K562 (cell line): ENCODE data around the gene POLD1. TPM values are rescaled to one million over a fixed set of nuclear protein-coding genes. Genes with fewer than 3 reads are reported as not detected.

Source experiments
- ATAC-seq: fragments of 200-7000 bp; cut with Tn5 transposase; 3 replicates; pipeline ENCODE4 v1.9.1; 2020; ENCODE audit warnings: moderate library complexity
- BruUV-seq: library from RNA; stranded (reverse); fragments of 400-500 nt; replicated peaks from 2 replicates; lab custom pipeline; 2021; lab: Mats Ljungman, UMichigan
- CTCF ChIA-PET: fragments of 300-600 bp; formaldehyde crosslinking; extraction: SDS; loops from one replicate; lab custom pipeline; 2021; ENCODE audit warnings: low intra/inter-chr PET ratio; lab: Yijun Ruan, JAX
- POLR2A ChIA-PET: fragments of 300-600, 350-650 bp; sonication (Branson Sonifier 250); formaldehyde crosslinking; extraction: SDS; loops from one replicate; lab custom pipeline; 2021; ENCODE audit warnings: antibody characterized with exemption, inconsistent platforms; lab: Yijun Ruan, JAX
- DNase-seq, 4 experiments: peaks; one replicate each; pipeline versions ENCODE4 v3.0.0 to v3.0.0-alpha.2; 2011 to 2018; ENCODE audit warnings: low spot score in 3 of 4, mixed read lengths in 3 of 4; ENCODE audit errors: extremely low read depth in 1 of 4
- FAIRE-seq: peaks from 2 replicates; lab custom pipeline; 2011; peaks lifted over from hg19 to GRCh38; lab: Jason Lieb, UNC
- H2AFZ ChIP-seq: 2 replicates; pipeline ENCODE4 v1.6.0; 2011; ENCODE audit warnings: low read depth, low read length, control low read depth, inconsistent platforms
- H3K27ac ChIP-seq: fragments of 200-600 bp; 3 replicates; pipeline ENCODE4 v1.8.0; 2011; ENCODE audit warnings: low read depth, mild to moderate bottlenecking, control low read depth, inconsistent platforms, low read length, moderate library complexity, mixed read lengths; ENCODE audit errors: extremely low read depth
- H3K27me3 ChIP-seq, 2 experiments: fragments of 300-600 bp in 1 of 2; 2 replicates in 1 of 2; 3 replicates in 1 of 2; pipeline versions ENCODE4 v1.6.0 to v1.8.0; 2011; ENCODE audit warnings: inconsistent platforms in 2 of 2, low read length in 2 of 2, mild to moderate bottlenecking in 1 of 2, mixed read lengths in 1 of 2, moderate library complexity in 1 of 2; ENCODE audit not compliant: control insufficient read depth in 2 of 2, insufficient read depth in 2 of 2
- H3K36me3 ChIP-seq: fragments of 300-600 bp; 3 replicates; pipeline ENCODE4 v1.8.0; 2011; ENCODE audit warnings: mild to moderate bottlenecking, low read length, inconsistent platforms; ENCODE audit not compliant: control insufficient read depth, insufficient read depth
- H3K4me1 ChIP-seq, 2 experiments: fragments of 200-600 bp in 1 of 2; replicated peaks in 1 of 2; 2 replicates in 1 of 2; 3 replicates in 1 of 2; pipeline versions ENCODE4 v1.5.1 to v1.8.0; 2011; ENCODE audit warnings: inconsistent platforms in 2 of 2, low read length in 2 of 2, mild to moderate bottlenecking in 1 of 2, mixed read lengths in 1 of 2, moderate library complexity in 1 of 2; ENCODE audit not compliant: control insufficient read depth in 2 of 2, insufficient read depth in 2 of 2
- H3K4me2 ChIP-seq: 2 replicates; pipeline ENCODE4 v1.6.1; 2011; ENCODE audit warnings: low read length, control low read depth, inconsistent platforms, mixed read lengths; ENCODE audit not compliant: insufficient read depth
- H3K4me3 ChIP-seq: fragments of 200-600 bp; sonication (generic), shearing (Covaris generic); 2 replicates; pipeline ENCODE4 v1.5.1; 2016; ENCODE audit warnings: control low read depth, inconsistent platforms
- H3K79me2 ChIP-seq: fragments of 200-600 bp; 3 replicates; pipeline ENCODE4 v1.8.0; 2011; ENCODE audit warnings: low read length, inconsistent platforms; ENCODE audit not compliant: control insufficient read depth, insufficient read depth
- H3K9ac ChIP-seq, 2 experiments: 2 replicates each; pipeline versions ENCODE4 v1.6.0 to v1.6.1; 2011; ENCODE audit warnings: low read depth in 2 of 2, low read length in 2 of 2, control low read depth in 1 of 2, inconsistent platforms in 1 of 2, mild to moderate bottlenecking in 1 of 2, mixed read lengths in 1 of 2; ENCODE audit not compliant: insufficient read depth in 1 of 2
- H3K9me1 ChIP-seq: one replicate; pipeline ENCODE4 v1.6.0; 2011; ENCODE audit warnings: inconsistent platforms, mild to moderate bottlenecking, low read length, moderate library complexity; ENCODE audit not compliant: control insufficient read depth, insufficient read depth
- H3K9me3 ChIP-seq: replicated peaks from 2 replicates; pipeline ENCODE4 v1.5.1; 2011; ENCODE audit warnings: low read depth, low read length, inconsistent platforms; ENCODE audit not compliant: control insufficient read depth, insufficient read depth
- H4K20me1 ChIP-seq: replicated peaks from 2 replicates; pipeline ENCODE4 v1.6.1; 2011; ENCODE audit warnings: low read length, inconsistent platforms, mixed read lengths; ENCODE audit not compliant: control insufficient read depth, insufficient read depth
- ARID2 ChIP-seq: fragments of 450-650 bp; IDR thresholded peaks from 2 replicates; pipeline ENCODE4 v1.6.1; 2017; ENCODE audit warnings: antibody characterized with exemption, mild to moderate bottlenecking
- CHD4 ChIP-seq: fragments of 200-600 bp; sonication (generic); IDR thresholded peaks from 3 replicates; pipeline ENCODE4 v1.6.1; 2012; ENCODE audit warnings: low read depth, mild to moderate bottlenecking, mixed read lengths, low read length, inconsistent platforms; ENCODE audit not compliant: insufficient read depth, insufficient replicate concordance, poor library complexity, severe bottlenecking
- E2F1 ChIP-seq: sonication (generic); formaldehyde crosslinking; IDR thresholded peaks from 2 replicates; pipeline ENCODE4 v1.8.1; 2023; ENCODE audit warnings: mild to moderate bottlenecking, missing genetic modification reagents, moderate library complexity
- EGR1 ChIP-seq: fragments of 450-650 bp; conservative IDR thresholded peaks from 2 replicates; pipeline ENCODE4 v1.6.1; 2017; ENCODE audit warnings: mild to moderate bottlenecking
- ESRRA ChIP-seq: fragments of 450-650 bp; IDR thresholded peaks from 2 replicates; pipeline ENCODE4 v1.6.1; 2014; ENCODE audit warnings: low read depth, mild to moderate bottlenecking, moderate library complexity, borderline replicate concordance
- ETV1 ChIP-seq: fragments of 450-650 bp; conservative IDR thresholded peaks from 2 replicates; pipeline ENCODE4 v1.6.1; 2016; ENCODE audit warnings: missing genetic modification characterization, control low read depth, low read depth, missing compliant biosample characterization
- HDGF ChIP-seq: fragments of 450-650 bp; IDR thresholded peaks from 2 replicates; pipeline ENCODE4 v1.6.1; 2016
- NCOA2 ChIP-seq, 2 experiments: fragments of 450-650 bp; IDR thresholded peaks; 2 replicates each; pipeline ENCODE4 v1.6.1; 2018; ENCODE audit warnings: mild to moderate bottlenecking in 2 of 2, moderate library complexity in 1 of 2; ENCODE audit not compliant: partially characterized antibody in 2 of 2
- NR2C1 ChIP-seq, 2 experiments: fragments of 450-650 bp; IDR thresholded peaks; 2 replicates each; pipeline ENCODE4 v1.6.1; 2017; ENCODE audit warnings: mild to moderate bottlenecking in 2 of 2, antibody characterized with exemption in 1 of 2, inconsistent platforms in 1 of 2, missing compliant biosample characterization in 1 of 2, missing genetic modification characterization in 1 of 2
- RBM14 ChIP-seq: fragments of 200-400 bp; formaldehyde crosslinking; IDR thresholded peaks from 2 replicates; pipeline ENCODE4 v1.6.1; 2018; ENCODE audit warnings: low read depth, mild to moderate bottlenecking, low read length, moderate library complexity, borderline replicate concordance; ENCODE audit not compliant: insufficient read depth
- RFX7 ChIP-seq: fragments of 250-450 bp; sonication (Bioruptor Pico); IDR thresholded peaks from 2 replicates; pipeline ENCODE4 v1.5.1; 2021; ENCODE audit warnings: mild to moderate bottlenecking
- ZBTB9 ChIP-seq: fragments of 450-650 bp; formaldehyde crosslinking; IDR thresholded peaks from 2 replicates; pipeline ENCODE4 v1.4.0; 2020; ENCODE audit warnings: mild to moderate bottlenecking, moderate library complexity
- ZC3H4 ChIP-seq: sonication (generic); formaldehyde crosslinking; IDR thresholded peaks from 2 replicates; pipeline ENCODE4 v1.9.0; 2021; ENCODE audit warnings: missing genetic modification reagents, borderline replicate concordance
- ZNF184 ChIP-seq: sonication (generic); formaldehyde crosslinking; IDR thresholded peaks from 2 replicates; pipeline ENCODE4 v1.5.0; 2020; ENCODE audit warnings: missing genetic modification reagents
- ZNF444 ChIP-seq: fragments of 250-450 bp; sonication (Bioruptor Pico); IDR thresholded peaks from 2 replicates; pipeline ENCODE4 v1.4.0; 2020; ENCODE audit warnings: mild to moderate bottlenecking, moderate library complexity
- ZNF518B ChIP-seq: fragments of 250-450 bp; sonication (Bioruptor Pico); IDR thresholded peaks from 2 replicates; pipeline ENCODE4 v1.5.0; 2021; ENCODE audit warnings: mild to moderate bottlenecking, moderate library complexity
- ZNF717 ChIP-seq: fragments of 250-450 bp; sonication (Bioruptor Pico); IDR thresholded peaks from 2 replicates; pipeline ENCODE4 v1.5.0; 2021
- WGBS: fragments of 100-300 bp; shearing (Covaris generic); methylation state at CpG from one replicate; pipeline ENCODE4 v1.1.6; 2016; ENCODE audit warnings: low coverage, mixed read lengths; ENCODE audit not compliant: insufficient coverage; ENCODE audit errors: missing lambda C conversion rate; 5-methylcytosine and 5-hydroxymethylcytosine counted together
- in situ Hi-C: fragments of 300-500 bp; cut with MboI; formaldehyde crosslinking; loops from 4 replicates; pipeline ENCODE4 v1.15.0; 2018; ENCODE audit warnings: inconsistent platforms, mixed read lengths
- intact Hi-C: fragments of 100-400 bp; cut with micrococcal nuclease; formaldehyde crosslinking; loops from 2 replicates; pipeline ENCODE4 v1.14.2; 2022
- polyA plus RNA-seq, 8 experiments: library from polyadenylated mRNA; depleted of rRNA in 4 of 8; stranded (reverse) in 5 of 8; unstranded in 3 of 8; fragments of >200 nt; fragmentation: Nextera tagmentation in 2 of 8; fragmentation: Illumina TruSeq in 1 of 8; extraction: Ambion mirVana in 2 of 8; extraction: Trizol in 1 of 8; gene quantifications; 2 replicates each; pipeline versions ENCODE4 v1.2.1 to v1.2.3, GENCODE V29; 2011 to 2014; ENCODE audit warnings: inconsistent platforms in 1 of 8, missing spikeins in 1 of 8
- total RNA-seq, 7 experiments: library from RNA; depleted of rRNA in 6 of 7; stranded (reverse); fragments of >200 nt in 6 of 7; fragmentation: Illumina TruSeq in 2 of 7; extraction: Trizol in 2 of 7; gene quantifications; 2 replicates each; pipeline versions ENCODE4 v1.2.1 to v1.2.3, GENCODE V29; 2011 to 2021; ENCODE audit warnings: low replicate concordance in 1 of 7

The POLD1 gene
- total and polyA plus RNA-seq, 9 of the 15 experiments (the other 6 are each of a cell fraction or from before 2014, with no cell fraction given), result 1.3 to 312 (median 47.8) TPM

GRCh38 chr19:50406156-50406820, 22.1 kb downstream of the POLD1 start:
- Histone ChIP-seq H3K4me2 (no peak overlapping the region), H3K9me3 (no peaks in the 10 kb centered on the region), H4K20me1 (no peaks in the 10 kb centered on the region), H2AFZ (no peak overlapping the region), H3K27ac (no peak overlapping the region), H3K9ac (no peak overlapping the region; a peak in 1 of 4 replicates), H3K9me1 (no peaks in the 10 kb centered on the region), H3K4me3 (no peak overlapping the region), H3K27me3 (no peaks in the 10 kb centered on the region), H3K79me2 (no peaks in the 10 kb centered on the region), H3K36me3 (peaks cover 86% of the 10 kb centered on the region; the same call in 2 of the 3 replicates), H3K4me1 (peaks cover 0 to 20% of the 10 kb centered on the region in 2 experiments; a peak in 1 of 5 replicates)
- no TSS peak for BruUV-seq
- DNase-seq (no peak), FAIRE-seq (no peak), ATAC-seq (no peak)
- CTCF ChIA-PET, result no interaction called here
- intact Hi-C loops, result no loop called here
- in situ Hi-C loops, result no loop called here
- 83% methylated on average over 16 of the region's 22 CpGs for WGBS
- POLR2A ChIA-PET, result no interaction called here
- TF ChIP-seq ZNF518B (CRISPR knock-in tag) (no peak), ESRRA (peak; percentile 72; the same call in 1 of the 2 replicates), RBM14 (no peak), ZBTB9 (CRISPR knock-in tag) (no peak), ZNF444 (no peak), NR2C1 (IDR thresholded peaks at IDR 0.05) (peak; percentile 95), NR2C1 (tag; IDR thresholded peaks at IDR 0.05) (peak; percentile 96), EGR1 (peak; percentile 77), E2F1 (CRISPR knock-in tag) (no peak), NCOA2 (IDR thresholded peaks at IDR 0.05; ENCODE audit: partially characterized antibody in 2 of 2) (no peak), ETV1 (tag) (no peak), ZC3H4 (CRISPR knock-in tag) (no peak), ZNF717 (CRISPR knock-in tag) (no peak), ARID2 (no peak), ZNF184 (CRISPR knock-in tag) (no peak), CHD4 (no peak), RFX7 (CRISPR knock-in tag) (no peak), HDGF (no peak)
